ENCODE results near the gene RAB44. TPM values are rescaled to one million over a fixed set of nuclear protein-coding genes. Genes with fewer than 3 reads are reported as not detected.

The RAB44 gene
- polyA plus RNA-seq, 1 experiment = 0.04 TPM

GRCh38 chr6:36725581-36725980 lies 28.0 kb downstream of the RAB44 start:
- CTCF ChIA-PET = interaction anchor here (0.9 to 4.4 kb wide), 8 partner anchors 16 to 202 kb away, joined by 3 to 37 read pairs (median 8); no protein-coding TSS in a partner anchor
- POLR2A ChIA-PET = no interaction called here

DNA sequence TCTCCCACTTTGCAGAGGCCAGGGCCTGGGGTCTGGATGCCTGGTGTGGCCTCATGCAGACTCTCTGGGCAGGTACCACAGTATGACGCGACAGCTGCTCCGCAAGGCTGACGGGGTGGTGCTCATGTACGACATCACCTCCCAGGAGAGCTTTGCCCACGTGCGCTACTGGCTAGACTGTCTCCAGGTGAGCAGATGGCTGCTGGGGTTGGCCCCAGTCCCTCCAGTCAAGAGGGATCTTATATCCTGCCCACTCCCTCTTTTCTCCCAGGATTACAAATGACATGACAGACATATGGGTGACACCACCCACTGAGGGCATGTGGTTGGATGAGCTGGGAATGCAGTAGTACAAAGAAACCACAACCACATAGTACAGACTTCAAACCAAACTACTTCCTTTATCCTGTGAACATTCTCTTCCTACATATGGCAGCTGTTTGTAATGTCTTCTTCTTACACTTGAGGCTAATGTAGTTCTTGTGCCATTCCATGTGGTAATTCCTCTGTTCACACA lies 29.9 kb downstream of the RAB44 start:
- Histone ChIP-seq H3K36me3 (ENCODE audit: control insufficient read depth, insufficient read depth, low read length) (no peaks in the 10 kb centered on the region), H3K27me3 (ENCODE audit: control insufficient read depth, insufficient read depth, low read length) (no peaks in the 10 kb centered on the region; the same call in 1 of the 2 replicates), H3K4me3 (ENCODE audit: low read depth, low read length) (no peak overlapping the region)
- DNase-seq (ENCODE audit: low read depth) = no peak
- CTCF ChIA-PET = interaction anchor here (0.9 to 4.4 kb wide), 8 partner anchors 32 to 112 kb away, joined by 3 to 23 read pairs (median 4); no protein-coding TSS in a partner anchor
- no peak for TF ChIP-seq CTCF (IDR thresholded peaks at IDR 0.05; ENCODE audit: insufficient read depth, low read depth, low read length)
- POLR2A ChIA-PET = no interaction called here

More at GRCh38 chr6:36725581-36725980, 28.0 kb downstream of the RAB44 start:
- no peak overlapping the region for H3K4me3 ChIP-seq (ENCODE audit: low read depth, low read length)
- TF ChIP-seq CTCF (IDR thresholded peaks at IDR 0.05; ENCODE audit: insufficient read depth, low read depth, low read length) = no peak
- H3K27me3 ChIP-seq (ENCODE audit: control insufficient read depth, insufficient read depth, low read length) = no peaks in the 10 kb centered on the region; the same call in 1 of the 2 replicates
- DNase-seq (ENCODE audit: low read depth) = no peak
- no peaks in the 10 kb centered on the region for H3K36me3 ChIP-seq (ENCODE audit: control insufficient read depth, insufficient read depth, low read length)

GRCh38 chr6:36728289-36729160 lies 30.9 kb downstream of the RAB44 start:
- Histone ChIP-seq H3K4me3 (ENCODE audit: low read depth, low read length) (no peak overlapping the region), H3K27me3 (ENCODE audit: control insufficient read depth, insufficient read depth, low read length) (no peaks in the 10 kb centered on the region), H3K36me3 (ENCODE audit: control insufficient read depth, insufficient read depth, low read length) (no peaks in the 10 kb centered on the region)
- no peak for DNase-seq (ENCODE audit: low read depth)
- no peak for TF ChIP-seq CTCF (IDR thresholded peaks at IDR 0.05; ENCODE audit: insufficient read depth, low read depth, low read length)
- CTCF ChIA-PET = interaction anchor here (0.9 to 2.2 kb wide), 7 partner anchors 31 to 290 kb away, joined by 3 to 9 read pairs (median 5); no protein-coding TSS in a partner anchor
- POLR2A ChIA-PET = no interaction called here

DNA sequence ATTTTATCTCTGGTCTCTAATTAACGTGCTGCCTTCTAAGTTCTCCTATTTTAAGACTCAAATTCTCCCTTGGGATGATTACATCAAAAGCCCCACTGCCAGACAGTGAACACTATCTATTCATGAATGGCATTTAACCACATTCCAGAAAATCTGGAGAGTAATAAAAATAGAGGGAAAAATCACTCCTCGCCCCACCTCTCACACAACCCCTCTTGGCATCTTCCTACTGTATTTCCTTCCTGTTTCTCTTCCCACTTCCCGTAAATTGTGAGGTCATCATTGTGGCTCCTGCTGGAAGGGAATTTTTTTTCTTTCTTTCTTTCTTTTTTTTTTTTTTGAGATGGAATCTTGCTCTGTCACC lies 31.5 kb downstream of the RAB44 start:
- ChIA-PET CTCF (interaction anchor here (1.0 to 2.2 kb wide), 3 partner anchors 30 to 289 kb away, joined by 3 to 9 read pairs (median 5); no protein-coding TSS in a partner anchor), POLR2A (no interaction called here)
- no peak for DNase-seq (ENCODE audit: low read depth)
- no peak overlapping the region for H3K4me3 ChIP-seq (ENCODE audit: low read depth, low read length)
- no peaks in the 10 kb centered on the region for H3K27me3 ChIP-seq (ENCODE audit: control insufficient read depth, insufficient read depth, low read length)
- no peak for TF ChIP-seq CTCF (IDR thresholded peaks at IDR 0.05; ENCODE audit: insufficient read depth, low read depth, low read length)
- no peaks in the 10 kb centered on the region for H3K36me3 ChIP-seq (ENCODE audit: control insufficient read depth, insufficient read depth, low read length)
